ENCODE results near the gene SLC6A18.
"Not testable (repeated sequence)": the region's sequence is repeated elsewhere in the genome, so short reads cannot be mapped to it uniquely, and the experiment has no call there.

The SLC6A18 gene

GRCh38 chr5:1290956-1291355 is 65.8 kb downstream of the SLC6A18 start:
- DNase-seq (ENCODE audit: low read depth in 2 of 2), result not testable (repeated sequence)

GRCh38 chr5:1291611-1292080 is 66.5 kb downstream of the SLC6A18 start:
- no peak for DNase-seq (ENCODE audit: low read depth in 2 of 2)

- no peak for DNase-seq (ENCODE audit: low read depth in 2 of 2)
Measured at GRCh38 chr5:1292139-1292538, 67.0 kb downstream of the SLC6A18 start.

- no peak for DNase-seq (ENCODE audit: low read depth in 2 of 2)
Measured at GRCh38 chr5:1292846-1293415, 67.8 kb downstream of the SLC6A18 start.

- no peak for DNase-seq (ENCODE audit: low read depth in 2 of 2)
Measured at GRCh38 chr5:1293416-1294205, 68.4 kb downstream of the SLC6A18 start.

GRCh38 chr5:1294206-1294834 is 69.1 kb downstream of the SLC6A18 start:
- DNase-seq (ENCODE audit: low read depth in 2 of 2), result no peak

- DNase-seq (ENCODE audit: low read depth in 2 of 2), result peak; percentile 57 to 63
Measured at GRCh38 chr5:1294835-1295649, 69.9 kb downstream of the SLC6A18 start, which contains the start of gene TERT. TERT (minus strand) TSS chr5:1295068; CDS start chr5:1294989, 79 bp downstream.

GRCh38 chr5:1295650-1296037 is 70.5 kb downstream of the SLC6A18 start:
- DNase-seq (ENCODE audit: low read depth in 2 of 2), result no peak

Data from stimulated activated CD8-positive, alpha-beta memory T cell treated with anti-CD3 and anti-CD28 coated beads, Interleukin-15, amount 100 ng/mL, for 4 hours (primary cell).